ENCODE results near the gene C15orf39.

The C15orf39 gene

DNA sequence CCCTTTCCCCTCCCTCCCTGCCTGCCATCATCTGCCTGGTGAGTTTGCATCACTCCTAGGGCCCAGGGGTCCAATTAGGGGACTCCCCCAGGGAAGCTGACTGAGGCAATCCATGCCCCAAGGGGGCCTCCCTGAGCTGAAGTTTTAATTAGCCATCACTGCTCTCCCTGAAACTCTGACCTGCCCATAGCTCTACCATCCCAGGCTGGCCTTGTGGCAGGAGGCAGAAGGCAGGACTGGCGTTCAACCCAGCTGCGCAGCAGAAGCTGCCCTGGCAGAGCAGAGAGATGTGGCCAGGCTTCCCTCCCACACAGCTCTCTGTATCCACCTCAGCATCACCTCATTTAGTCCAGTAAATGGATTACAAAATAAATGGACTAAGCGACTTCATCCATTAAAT is 7.7 kb upstream of the C15orf39 start:
- TF ChIP-seq, protein P1, sequence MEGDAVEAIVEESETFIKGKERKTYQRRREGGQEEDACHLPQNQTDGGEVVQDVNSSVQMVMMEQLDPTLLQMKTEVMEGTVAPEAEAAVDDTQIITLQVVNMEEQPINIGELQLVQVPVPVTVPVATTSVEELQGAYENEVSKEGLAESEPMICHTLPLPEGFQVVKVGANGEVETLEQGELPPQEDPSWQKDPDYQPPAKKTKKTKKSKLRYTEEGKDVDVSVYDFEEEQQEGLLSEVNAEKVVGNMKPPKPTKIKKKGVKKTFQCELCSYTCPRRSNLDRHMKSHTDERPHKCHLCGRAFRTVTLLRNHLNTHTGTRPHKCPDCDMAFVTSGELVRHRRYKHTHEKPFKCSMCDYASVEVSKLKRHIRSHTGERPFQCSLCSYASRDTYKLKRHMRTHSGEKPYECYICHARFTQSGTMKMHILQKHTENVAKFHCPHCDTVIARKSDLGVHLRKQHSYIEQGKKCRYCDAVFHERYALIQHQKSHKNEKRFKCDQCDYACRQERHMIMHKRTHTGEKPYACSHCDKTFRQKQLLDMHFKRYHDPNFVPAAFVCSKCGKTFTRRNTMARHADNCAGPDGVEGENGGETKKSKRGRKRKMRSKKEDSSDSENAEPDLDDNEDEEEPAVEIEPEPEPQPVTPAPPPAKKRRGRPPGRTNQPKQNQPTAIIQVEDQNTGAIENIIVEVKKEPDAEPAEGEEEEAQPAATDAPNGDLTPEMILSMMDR (IDR thresholded peaks at IDR 0.05; ENCODE audit: borderline replicate concordance, control extremely low read depth, extremely low read depth, insufficient read depth, missing control alignments) = no peak
- in situ Hi-C loops (cut with MboI; ENCODE audit: low sequenced_read_pairs, unreplicated experiment) = no loop called here
- no peak for DNase-seq (ENCODE audit: low spot score)

DNA sequence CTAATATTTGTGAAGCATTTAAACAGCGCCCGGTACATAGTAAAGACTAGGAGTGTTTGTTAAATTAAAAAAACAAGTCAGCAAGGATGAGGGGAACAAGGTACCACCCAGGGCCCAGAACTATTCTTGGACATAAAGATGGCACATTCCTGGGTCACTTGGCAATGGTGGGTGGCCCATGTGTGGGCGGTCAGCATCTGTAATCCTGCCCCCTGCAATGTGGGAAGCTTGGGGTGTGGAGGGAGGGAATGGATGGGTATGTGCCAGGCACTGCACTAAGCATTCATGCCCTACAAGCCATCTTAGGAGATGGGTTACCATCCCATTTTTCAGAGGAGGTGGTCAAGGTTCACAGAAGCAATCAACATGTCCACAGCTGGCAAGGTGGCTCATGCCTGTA is 7.3 kb upstream of the C15orf39 start:
- in situ Hi-C loops (cut with MboI; ENCODE audit: low sequenced_read_pairs, unreplicated experiment) = no loop called here
- TF ChIP-seq, protein P1 (IDR thresholded peaks at IDR 0.05; ENCODE audit: borderline replicate concordance, control extremely low read depth, extremely low read depth, insufficient read depth, missing control alignments) = no peak
- DNase-seq (ENCODE audit: low spot score) = no peak

DNA sequence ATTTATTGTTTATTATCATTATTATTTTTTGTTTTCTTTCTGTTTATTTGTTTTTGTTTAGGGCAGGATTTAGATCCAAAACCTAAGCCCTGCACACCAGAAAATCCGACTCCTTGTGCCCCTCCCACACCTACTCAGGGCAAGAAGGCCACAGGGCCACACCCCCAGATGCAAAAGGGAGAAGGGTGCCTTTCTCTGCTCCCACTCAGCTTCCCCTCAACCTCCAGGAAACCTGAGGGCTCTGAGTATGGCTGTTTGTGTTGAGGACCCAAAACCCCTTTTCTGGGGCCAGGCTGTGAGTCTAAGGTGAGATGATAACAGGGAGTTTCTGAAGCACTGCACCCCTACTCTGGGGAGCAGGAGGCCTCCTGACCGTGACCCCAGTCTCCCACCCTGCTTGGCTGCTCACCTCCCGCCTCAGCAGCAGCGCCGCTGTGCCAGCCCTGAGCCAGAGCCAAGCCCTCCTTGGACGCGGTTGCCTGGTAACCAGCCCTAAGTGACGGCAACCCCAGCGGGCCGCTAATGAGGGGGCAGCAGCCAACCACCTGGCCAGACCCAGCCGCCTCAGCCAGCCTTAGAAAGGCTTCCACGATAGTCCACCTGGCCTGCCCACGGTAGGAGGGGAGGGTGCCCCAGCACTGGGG is 6.4 kb upstream of the C15orf39 start:
- DNase-seq (ENCODE audit: low spot score) = no peak
- TF ChIP-seq, protein P1 (IDR thresholded peaks at IDR 0.05; ENCODE audit: borderline replicate concordance, control extremely low read depth, extremely low read depth, insufficient read depth, missing control alignments) = no peak
- in situ Hi-C loops (cut with MboI; ENCODE audit: low sequenced_read_pairs, unreplicated experiment) = no loop called here

DNA sequence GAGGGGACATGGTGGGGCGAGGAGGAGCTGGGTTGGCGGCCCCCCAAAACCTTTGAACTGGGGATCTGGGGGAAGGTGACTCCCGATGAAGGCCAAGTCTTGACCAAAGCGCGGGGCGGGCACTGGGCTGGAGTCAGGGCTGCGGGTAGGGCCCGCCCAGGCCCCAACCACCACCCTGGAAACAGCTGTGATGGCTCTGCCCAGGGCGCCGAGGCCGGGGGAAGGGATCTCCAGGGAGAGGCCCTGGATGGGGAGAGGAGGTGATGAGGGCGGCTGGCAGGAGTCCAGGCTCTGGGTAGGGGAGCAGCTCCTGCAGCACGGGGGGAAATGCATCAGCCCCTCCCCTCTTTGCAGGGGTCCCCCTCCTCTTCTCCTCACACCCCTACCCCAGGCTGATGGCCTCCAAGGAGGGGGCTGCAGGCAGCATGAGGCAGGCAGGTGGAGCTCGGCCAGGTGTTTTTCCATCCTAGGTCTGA is 5.9 kb upstream of the C15orf39 start:
- no peak for DNase-seq (ENCODE audit: low spot score)
- in situ Hi-C loops (cut with MboI; ENCODE audit: low sequenced_read_pairs, unreplicated experiment) = no loop called here
- TF ChIP-seq, protein P1 (IDR thresholded peaks at IDR 0.05; ENCODE audit: borderline replicate concordance, control extremely low read depth, extremely low read depth, insufficient read depth, missing control alignments) = no peak

DNA sequence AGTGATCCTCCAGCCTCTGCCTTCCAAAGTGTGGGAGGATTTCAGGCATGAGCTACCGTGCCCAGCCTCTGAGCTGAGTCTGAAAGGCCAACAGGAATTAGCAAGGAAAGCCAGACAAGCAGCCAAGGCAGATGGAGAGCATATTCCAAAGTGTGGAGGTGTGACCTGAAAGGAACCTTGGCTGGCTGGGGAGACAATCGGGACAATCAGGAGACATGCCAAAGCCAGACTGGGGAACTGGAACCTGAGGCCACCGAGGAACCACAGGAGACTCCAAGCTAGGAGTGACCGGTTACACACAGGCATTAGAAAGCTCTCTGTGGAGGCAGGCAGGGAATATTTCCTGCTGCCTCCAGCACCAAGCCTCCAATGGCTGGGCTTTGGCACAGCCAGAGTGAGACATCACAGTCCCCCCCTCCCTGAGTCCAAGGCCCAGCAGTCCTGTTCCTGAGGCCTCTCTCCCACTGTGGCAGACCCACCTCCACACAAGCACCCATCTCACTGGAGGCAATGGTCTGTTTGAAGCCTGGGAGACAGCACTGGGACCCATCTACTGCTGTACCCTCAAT is 4.5 kb upstream of the C15orf39 start:
- TF ChIP-seq, protein P1 (IDR thresholded peaks at IDR 0.05; ENCODE audit: borderline replicate concordance, control extremely low read depth, extremely low read depth, insufficient read depth, missing control alignments) = no peak
- DNase-seq (ENCODE audit: low spot score) = no peak
- in situ Hi-C loops (cut with MboI; ENCODE audit: low sequenced_read_pairs, unreplicated experiment) = no loop called here

DNA sequence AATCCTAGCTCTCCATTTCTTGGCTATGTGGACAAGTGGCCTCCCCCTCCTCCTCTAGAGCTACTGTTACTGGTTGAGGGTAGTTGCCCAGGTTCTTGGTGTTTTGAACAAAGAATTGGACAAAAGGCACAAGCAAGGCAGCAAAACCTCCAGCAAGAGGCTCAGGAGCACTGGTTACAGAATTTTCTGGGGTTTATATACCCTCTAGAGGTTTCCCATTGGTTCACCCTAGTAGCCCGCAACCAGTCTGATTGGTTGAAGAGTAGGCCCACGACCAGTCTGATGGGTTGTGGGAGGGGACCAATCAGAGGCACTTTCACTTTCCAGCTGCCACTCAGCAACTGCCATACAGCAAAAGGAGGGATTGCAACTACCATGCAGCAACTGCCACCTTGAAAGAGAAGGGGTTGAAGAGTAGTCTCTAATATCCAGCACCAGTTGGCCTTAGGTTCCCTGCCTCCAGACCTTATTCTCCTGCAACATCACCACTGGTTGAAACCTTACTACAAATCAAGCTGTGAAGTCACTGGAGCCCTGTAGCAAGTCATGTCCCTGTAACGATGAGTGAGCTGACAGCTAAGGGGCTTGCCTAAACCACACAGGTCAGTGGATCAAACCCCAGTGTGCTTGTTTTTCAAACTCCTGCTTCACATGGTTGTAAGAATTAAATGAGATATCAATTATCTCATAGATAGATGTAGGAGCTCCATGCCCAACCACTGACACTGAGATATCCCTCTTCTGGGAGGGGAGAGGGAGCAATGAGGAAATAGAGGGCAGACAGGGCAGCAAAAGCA is 2.9 kb upstream of the C15orf39 start:
- DNase-seq (ENCODE audit: low spot score) = peak; percentile 76
- in situ Hi-C loops (cut with MboI; ENCODE audit: low sequenced_read_pairs, unreplicated experiment) = no loop called here
- TF ChIP-seq, protein P1 (IDR thresholded peaks at IDR 0.05; ENCODE audit: borderline replicate concordance, control extremely low read depth, extremely low read depth, insufficient read depth, missing control alignments) = no peak
